ENCODE results near the gene CDT1. TPM values are rescaled to one million over a fixed set of nuclear protein-coding genes. Genes with fewer than 3 reads are reported as not detected.
A peak's percentile ranks its signal among the peaks of the same experiment; 100 is the strongest.

Gene CDT1
- total RNA-seq, 1 experiment from 2014 or later = 160 TPM

DNA sequence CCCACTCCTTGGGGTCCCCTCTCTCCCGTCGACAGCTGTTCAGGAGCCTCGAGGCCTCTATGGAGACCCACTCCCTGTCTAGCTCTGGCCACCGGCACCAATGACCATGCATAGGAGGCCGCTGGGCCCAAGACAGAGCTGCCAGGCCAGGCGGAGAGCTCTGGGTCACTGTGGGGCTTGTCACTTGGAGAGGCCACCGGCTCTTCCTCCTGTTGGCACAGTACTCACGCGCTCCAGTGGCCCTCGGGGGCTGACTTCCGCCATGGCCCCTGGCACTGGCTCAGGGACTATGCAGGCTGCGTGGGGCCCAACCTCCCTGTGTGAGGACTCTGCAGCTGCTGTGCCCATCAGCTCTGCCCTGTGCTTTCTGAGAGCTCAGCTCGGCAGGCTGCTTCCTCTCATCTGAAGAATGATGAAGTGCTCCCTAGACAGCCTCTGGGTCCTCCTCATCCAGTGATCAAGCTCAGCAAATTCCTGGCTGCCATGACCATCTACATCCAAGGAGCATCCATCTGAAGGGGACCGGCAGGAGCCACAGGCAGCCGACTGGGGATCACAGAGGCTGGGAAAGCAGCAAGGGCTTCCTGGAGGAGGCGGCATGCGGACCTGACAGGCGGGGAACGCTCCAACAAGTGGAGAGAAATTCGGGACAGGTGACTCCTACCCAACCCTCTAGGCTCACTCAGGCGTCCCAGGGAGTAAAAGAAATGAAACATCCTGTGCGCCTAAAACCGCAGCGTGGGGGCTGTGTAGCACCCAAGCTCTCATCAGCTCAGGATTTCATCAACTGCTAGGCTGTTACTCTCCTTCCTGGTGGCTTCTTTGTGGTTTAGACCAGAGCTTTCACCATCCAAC, 36.4 kb downstream of the CDT1 start:
- intact Hi-C loops (cut with micrococcal nuclease) = no loop called here
- no peaks in the 10 kb centered on the region for H3K9me2 ChIP-seq (ENCODE audit: insufficient read depth)
- no peak overlapping the region for H3K9ac ChIP-seq (ENCODE audit: low read length)
- ChIA-PET RAD21 (ENCODE audit: low non-redundant PET in 1 of 2, low total read pairs in 2 of 2, uncharacterized antibody in 2 of 2, unreplicated experiment in 2 of 2) (no interaction called here), CTCF (no interaction called here), POLR2A (no interaction called here)
- H3K4me1 ChIP-seq (ENCODE audit: control insufficient read depth in 1 of 2, insufficient read depth in 2 of 2, low read length in 2 of 2) = no peaks in the 10 kb centered on the region
- TSS peak; percentile 18 for BruUV-seq (replicated peaks)
- H4K20me1 ChIP-seq (ENCODE audit: insufficient read depth) = no peaks in the 10 kb centered on the region
- H3K27me3 ChIP-seq (ENCODE audit: insufficient read depth, low read length) = no peaks in the 10 kb centered on the region
- H3K79me2 ChIP-seq (ENCODE audit: insufficient read depth, low read length) = no peaks in the 10 kb centered on the region
- DNase-seq (ENCODE audit: low read depth, low spot score) (no peak), ATAC-seq (no peak)
- TF ChIP-seq, protein P1, sequence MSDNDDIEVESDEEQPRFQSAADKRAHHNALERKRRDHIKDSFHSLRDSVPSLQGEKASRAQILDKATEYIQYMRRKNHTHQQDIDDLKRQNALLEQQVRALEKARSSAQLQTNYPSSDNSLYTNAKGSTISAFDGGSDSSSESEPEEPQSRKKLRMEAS (IDR thresholded peaks at IDR 0.05) = no peak
- no peak overlapping the region for H3K27ac ChIP-seq (ENCODE audit: low read depth, low read length)
- no peaks in the 10 kb centered on the region for H3K9me3 ChIP-seq (ENCODE audit: control insufficient read depth in 1 of 2, insufficient read depth in 1 of 2, low read depth in 1 of 2, low read length in 2 of 2)
- no peak overlapping the region for H3K4me2 ChIP-seq (ENCODE audit: low read length)
- H3K4me3 ChIP-seq (replicated peaks in 1 of 2; ENCODE audit: low read depth in 1 of 2, low read length in 2 of 2) = no peak overlapping the region
- H3K36me3 ChIP-seq (ENCODE audit: control insufficient read depth in 1 of 2, insufficient read depth in 2 of 2, low read length in 2 of 2) = no peaks in the 10 kb centered on the region
- H2AFZ ChIP-seq (ENCODE audit: low read depth, low read length, poor library complexity, severe bottlenecking) = no peak overlapping the region

DNA sequence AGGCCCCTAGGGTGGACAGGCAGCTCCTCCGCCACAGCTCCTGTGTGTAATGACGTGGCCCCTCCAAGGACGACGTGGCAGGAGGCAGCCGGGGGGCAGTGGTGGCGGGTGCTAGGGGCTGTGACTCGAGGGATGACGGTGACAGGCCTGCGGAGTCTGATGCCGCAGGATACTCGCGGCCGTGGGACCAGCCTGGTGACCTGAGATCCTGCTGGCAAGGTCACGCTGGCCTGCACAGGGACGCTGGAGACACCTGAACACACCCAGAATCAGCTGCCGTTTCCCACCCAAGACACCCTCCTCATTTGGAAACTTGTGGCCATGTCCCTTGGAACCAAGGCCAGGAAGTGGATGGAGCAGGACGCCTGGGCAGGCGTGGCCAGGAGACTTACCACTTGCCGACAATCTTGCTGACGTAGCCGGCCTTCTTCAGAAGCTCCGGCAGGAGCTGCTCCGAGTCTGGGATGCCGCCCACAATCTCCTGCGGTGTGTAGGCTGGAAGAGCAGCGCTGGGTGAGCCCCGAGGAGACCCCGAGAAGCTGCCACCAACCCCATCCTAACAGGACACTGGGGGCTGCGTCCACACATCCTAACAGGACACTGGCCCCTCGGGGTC, 37.1 kb downstream of the CDT1 start:
- RAD21 ChIA-PET (ENCODE audit: low non-redundant PET in 1 of 2, low total read pairs in 2 of 2, uncharacterized antibody in 2 of 2, unreplicated experiment in 2 of 2) = no interaction called here
- POLR2A ChIA-PET = no interaction called here
- H3K9ac ChIP-seq (ENCODE audit: low read length) = no peak overlapping the region
- no peak overlapping the region for H3K4me3 ChIP-seq (replicated peaks in 1 of 2; ENCODE audit: low read depth in 1 of 2, low read length in 2 of 2)
- no peaks in the 10 kb centered on the region for H3K9me2 ChIP-seq (ENCODE audit: insufficient read depth)
- CTCF ChIA-PET = no interaction called here
- intact Hi-C loops (cut with micrococcal nuclease) = no loop called here
- H3K27ac ChIP-seq (ENCODE audit: low read depth, low read length) = no peak overlapping the region
- DNase-seq (ENCODE audit: low read depth, low spot score) (no peak), ATAC-seq (no peak)
- no peaks in the 10 kb centered on the region for H3K79me2 ChIP-seq (ENCODE audit: insufficient read depth, low read length)
- H3K36me3 ChIP-seq (ENCODE audit: control insufficient read depth in 1 of 2, insufficient read depth in 2 of 2, low read length in 2 of 2) = no peaks in the 10 kb centered on the region
- no TSS peak for BruUV-seq (replicated peaks)
- no peaks in the 10 kb centered on the region for H3K4me1 ChIP-seq (ENCODE audit: control insufficient read depth in 1 of 2, insufficient read depth in 2 of 2, low read length in 2 of 2)
- no peaks in the 10 kb centered on the region for H4K20me1 ChIP-seq (ENCODE audit: insufficient read depth)
- H3K9me3 ChIP-seq (ENCODE audit: control insufficient read depth in 1 of 2, insufficient read depth in 1 of 2, low read depth in 1 of 2, low read length in 2 of 2) = no peaks in the 10 kb centered on the region
- TF ChIP-seq SRF (IDR thresholded peaks at IDR 0.05; ENCODE audit: low read depth) (no peak), EZH2 (IDR thresholded peaks at IDR 0.05) (no peak), TCF7L2 (IDR thresholded peaks at IDR 0.05; ENCODE audit: borderline replicate concordance, extremely low read depth, insufficient read depth, insufficient read length) (no peak), CEBPB (IDR thresholded peaks at IDR 0.05; ENCODE audit: low read depth) (no peak), EGR1 (IDR thresholded peaks at IDR 0.05; ENCODE audit: low read depth) (no peak)
- TF ChIP-seq, protein P2, sequence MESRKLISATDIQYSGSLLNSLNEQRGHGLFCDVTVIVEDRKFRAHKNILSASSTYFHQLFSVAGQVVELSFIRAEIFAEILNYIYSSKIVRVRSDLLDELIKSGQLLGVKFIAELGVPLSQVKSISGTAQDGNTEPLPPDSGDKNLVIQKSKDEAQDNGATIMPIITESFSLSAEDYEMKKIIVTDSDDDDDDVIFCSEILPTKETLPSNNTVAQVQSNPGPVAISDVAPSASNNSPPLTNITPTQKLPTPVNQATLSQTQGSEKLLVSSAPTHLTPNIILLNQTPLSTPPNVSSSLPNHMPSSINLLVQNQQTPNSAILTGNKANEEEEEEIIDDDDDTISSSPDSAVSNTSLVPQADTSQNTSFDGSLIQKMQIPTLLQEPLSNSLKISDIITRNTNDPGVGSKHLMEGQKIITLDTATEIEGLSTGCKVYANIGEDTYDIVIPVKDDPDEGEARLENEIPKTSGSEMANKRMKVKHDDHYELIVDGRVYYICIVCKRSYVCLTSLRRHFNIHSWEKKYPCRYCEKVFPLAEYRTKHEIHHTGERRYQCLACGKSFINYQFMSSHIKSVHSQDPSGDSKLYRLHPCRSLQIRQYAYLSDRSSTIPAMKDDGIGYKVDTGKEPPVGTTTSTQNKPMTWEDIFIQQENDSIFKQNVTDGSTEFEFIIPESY (IDR thresholded peaks at IDR 0.05; ENCODE audit: extremely low read depth, insufficient replicate concordance, low read length) = no peak
- H3K27me3 ChIP-seq (ENCODE audit: insufficient read depth, low read length) = no peaks in the 10 kb centered on the region
- no peak overlapping the region for H3K4me2 ChIP-seq (ENCODE audit: low read length)
- H2AFZ ChIP-seq (ENCODE audit: low read depth, low read length, poor library complexity, severe bottlenecking) = no peak overlapping the region
